CD14-positive monocyte (primary cell): Measurements from ENCODE around the gene LPO. TPM values are rescaled to one million over a fixed set of nuclear protein-coding genes. Genes with fewer than 3 reads are reported as not detected.

ENCODE experiments used
- DNase-seq, 3 donors: peaks; one replicate each; pipeline ENCODE4 v3.0.0-alpha.2; 2011 to 2022
- H2AFZ ChIP-seq: 2 replicates; pipeline ENCODE4 v1.6.0; 2012; ENCODE audit warnings: mild to moderate bottlenecking, low read depth, low read length, inconsistent platforms; ENCODE audit not compliant: insufficient read depth, poor library complexity, severe bottlenecking
- H3K27ac ChIP-seq, 2 donors: 1 replicate in 1 of 2; 2 replicates in 1 of 2; pipeline ENCODE4 v1.5.1; 2012 to 2013; ENCODE audit warnings: low read length in 2 of 2, control low read depth in 1 of 2, inconsistent platforms in 1 of 2, low read depth in 1 of 2, mild to moderate bottlenecking in 1 of 2
- H3K27me3 ChIP-seq, 2 donors: one replicate each; pipeline versions ENCODE4 v1.6.0 to v1.6.1; 2011 to 2013; ENCODE audit warnings: low read length in 2 of 2; ENCODE audit not compliant: control insufficient read depth in 2 of 2, insufficient read depth in 2 of 2
- H3K36me3 ChIP-seq, 2 donors: replicated peaks in 1 of 2; 1 replicate in 1 of 2; 2 replicates in 1 of 2; pipeline versions ENCODE4 v1.5.1 to v1.6.1; 2012 to 2013; ENCODE audit warnings: low read length in 2 of 2, control low read depth in 1 of 2, inconsistent platforms in 1 of 2, mild to moderate bottlenecking in 1 of 2; ENCODE audit not compliant: insufficient read depth in 2 of 2, control insufficient read depth in 1 of 2
- H3K4me1 ChIP-seq, 2 donors: 1 replicate in 1 of 2; 2 replicates in 1 of 2; pipeline versions ENCODE4 v1.5.1 to v1.6.1; 2012 to 2013; ENCODE audit warnings: low read length in 2 of 2, control low read depth in 1 of 2, inconsistent platforms in 1 of 2, mild to moderate bottlenecking in 1 of 2, moderate library complexity in 1 of 2; ENCODE audit not compliant: insufficient read depth in 2 of 2, control insufficient read depth in 1 of 2
- H3K4me2 ChIP-seq: replicated peaks from 2 replicates; pipeline ENCODE3; 2012; ENCODE audit warnings: low read length, moderate library complexity, mild to moderate bottlenecking; ENCODE audit not compliant: poor library complexity, severe bottlenecking; ENCODE audit errors: extremely low read depth
- H3K4me3 ChIP-seq, 3 experiments: fragments of 200-600 bp in 1 of 3; sonication (generic) in 1 of 3; replicated peaks in 1 of 3; 1 replicate in 2 of 3; 2 replicates in 1 of 3; pipeline ENCODE4 v1.5.1; 2011 to 2013; ENCODE audit warnings: low read length in 3 of 3, mild to moderate bottlenecking in 3 of 3, control low read depth in 2 of 3, low read depth in 2 of 3, inconsistent platforms in 1 of 3, moderate library complexity in 1 of 3
- H3K79me2 ChIP-seq: 2 replicates; pipeline ENCODE4 v1.6.0; 2012; ENCODE audit warnings: mild to moderate bottlenecking, control low read depth, inconsistent platforms, low read length, moderate library complexity; ENCODE audit not compliant: insufficient read depth
- H3K9ac ChIP-seq: 2 replicates; pipeline ENCODE4 v1.6.0; 2017; ENCODE audit warnings: low read length, mild to moderate bottlenecking; ENCODE audit not compliant: insufficient read depth, poor library complexity, severe bottlenecking
- H3K9me3 ChIP-seq, 2 donors: replicated peaks in 1 of 2; 1 replicate in 1 of 2; 2 replicates in 1 of 2; pipeline versions ENCODE4 v1.5.1 to v1.6.1; 2012 to 2013; ENCODE audit warnings: low read length in 2 of 2, control low read depth in 1 of 2; ENCODE audit not compliant: control insufficient read depth in 1 of 2, insufficient read depth in 1 of 2
- H4K20me1 ChIP-seq: 2 replicates; pipeline ENCODE4 v1.6.0; 2012; ENCODE audit warnings: mild to moderate bottlenecking, low read length, control low read depth, moderate library complexity; ENCODE audit not compliant: insufficient read depth
- H3K27ac Mint-ChIP-seq, 7 donors: one replicate each; pipeline ENCODE4 v1.8.0; 2020; ENCODE audit warnings: mild to moderate bottlenecking in 7 of 7, mixed read lengths in 7 of 7, moderate library complexity in 6 of 7, inconsistent platforms in 2 of 7
- H3K27me3 Mint-ChIP-seq, 3 donors: one replicate each; pipeline ENCODE4 v1.8.0; 2021 to 2022; ENCODE audit warnings: low read depth in 3 of 3, mild to moderate bottlenecking in 3 of 3, mixed read lengths in 3 of 3, moderate library complexity in 3 of 3, inconsistent platforms in 1 of 3
- H3K36me3 Mint-ChIP-seq, 2 donors: one replicate each; pipeline ENCODE4 v1.8.0; 2020; ENCODE audit warnings: mixed read lengths in 2 of 2, inconsistent platforms in 1 of 2, mild to moderate bottlenecking in 1 of 2
- H3K4me1 Mint-ChIP-seq: one replicate; pipeline ENCODE4 v1.8.0; 2020; ENCODE audit warnings: mild to moderate bottlenecking, mixed read lengths
- H3K4me3 Mint-ChIP-seq, 2 donors: one replicate each; pipeline ENCODE4 v1.8.0; 2020; ENCODE audit warnings: mild to moderate bottlenecking in 2 of 2, mixed read lengths in 2 of 2, moderate library complexity in 1 of 2
- H3K9me3 Mint-ChIP-seq, 7 donors: one replicate each; pipeline ENCODE4 v1.8.0; 2020 to 2022; ENCODE audit warnings: mixed read lengths in 7 of 7, mild to moderate bottlenecking in 6 of 7, moderate library complexity in 6 of 7, inconsistent platforms in 2 of 7
- CTCF ChIP-seq: fragments of 200-600 bp; IDR thresholded peaks from one replicate; pipeline ENCODE4 v1.8.0; 2022; ENCODE audit warnings: antibody characterized with exemption, mild to moderate bottlenecking
- WGBS: methylation state at CpG from one replicate; pipeline ENCODE4 v1.1.5; 2013; ENCODE audit warnings: missing lambda C conversion rate; ENCODE audit not compliant: insufficient coverage; 5-methylcytosine and 5-hydroxymethylcytosine counted together
- intact Hi-C, 2 donors: fragments of 100-400 bp; cut with micrococcal nuclease; formaldehyde crosslinking; loops; one replicate each; pipeline versions ENCODE4 v1.15.0 to v1.15.1; 2023
- polyA plus RNA-seq, 3 donors: library from polyadenylated mRNA; depleted of rRNA in 1 of 3; unstranded in 2 of 3; stranded (reverse) in 1 of 3; fragments of 300-500 nt in 2 of 3; fragments of >200 nt in 1 of 3; fragmentation: Illumina TruSeq in 2 of 3; gene quantifications; 1 replicate in 2 of 3; 2 replicates in 1 of 3; pipeline ENCODE4 v1.2.3, GENCODE V29; 2012 to 2021

The LPO gene
- polyA plus RNA-seq, 3 donors, result 0.04 to 0.43 TPM; not detected in 1

GRCh38 chr17:58232707-58233156 lies 5.7 kb upstream of the LPO start:
- Histone ChIP-seq H3K4me3 (peak overlapping the region; percentile 18 to 68 (median 29)), H3K79me2 (no peaks in the 10 kb centered on the region), H3K36me3 (no peaks in the 10 kb centered on the region), H3K4me1 (peaks cover 27 to 35% of the 10 kb centered on the region in 2 donors), H3K27me3 (peaks cover 6 to 17% of the 10 kb centered on the region in 2 donors), H3K27ac (peak overlapping the region; percentile 83 to 90), H3K4me2 (peak overlapping the region; percentile 61), H3K9ac (peak overlapping the region; percentile 54), H4K20me1 (no peaks in the 10 kb centered on the region), H3K9me3 (no peaks in the 10 kb centered on the region), H2AFZ (peak overlapping the region; percentile 76)
- Mint-ChIP-seq H3K36me3 (no peaks in the 10 kb centered on the region), H3K27ac (peak overlapping the region; percentile 91 to 97 (median 93)), H3K4me3 (peak overlapping the region; percentile 75 to 90), H3K9me3 (peaks cover 0 to 1% (median 0%) of the 10 kb centered on the region in 7 donors), H3K27me3 (peaks cover 26 to 37% (median 29%) of the 10 kb centered on the region in 3 donors), H3K4me1 (peaks cover 32% of the 10 kb centered on the region)
- intact Hi-C loops, result loop anchor here in 1 of 2 donors (2.0 kb wide), 1 partner anchor 14 kb away; the partner anchor contains the start of gene MKS1
- DNase-seq, result peak; percentile 94 to 99 (median 96)
- no peak for TF ChIP-seq CTCF
- 20% methylated on average over 12 of the region's 12 CpGs for WGBS

DNA sequence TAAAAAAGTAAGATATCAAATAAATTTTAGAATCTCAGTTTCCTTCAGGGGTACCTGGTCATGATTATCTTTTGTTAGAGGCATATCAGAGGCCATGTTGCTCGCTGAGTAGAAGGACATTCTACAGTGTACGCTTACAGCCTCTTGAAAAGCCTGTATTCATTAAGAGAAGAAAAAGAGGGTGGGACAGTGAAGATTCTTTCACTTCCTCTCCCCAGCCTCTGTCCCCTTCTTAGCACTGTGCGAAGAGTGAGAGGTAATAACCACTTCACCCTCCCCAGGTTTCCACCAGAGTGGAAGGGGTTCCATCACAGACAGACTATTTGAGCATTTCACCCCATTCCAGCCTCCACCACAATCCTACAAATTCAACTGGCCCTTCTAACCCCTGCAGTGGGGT lies 4.8 kb upstream of the LPO start:
- H3K36me3 ChIP-seq, result no peaks in the 10 kb centered on the region
- DNase-seq, result peak; percentile 40 to 64 (median 57)
- peak overlapping the region in 1 of 2 donors; percentile 90 for H3K27ac ChIP-seq
- H3K9ac ChIP-seq, result no peak overlapping the region
- H3K4me2 ChIP-seq, result peak overlapping the region; percentile 61
- Mint-ChIP-seq H3K36me3 (no peaks in the 10 kb centered on the region), H3K27ac (peak overlapping the region in 6 of 7 donors; percentile 7 to 97 (median 55)), H3K27me3 (peaks cover 27 to 38% (median 28%) of the 10 kb centered on the region in 3 donors), H3K9me3 (peaks cover 0 to 1% (median 0%) of the 10 kb centered on the region in 7 donors), H3K4me1 (peaks cover 35% of the 10 kb centered on the region), H3K4me3 (peak overlapping the region in 1 of 2 donors; percentile 39)
- no peaks in the 10 kb centered on the region for H3K9me3 ChIP-seq
- intact Hi-C loops, result loop anchor here in 1 of 2 donors (2.0 kb wide), 1 partner anchor 15 kb away; the partner anchor contains the start of gene MKS1
- peaks cover 6 to 21% of the 10 kb centered on the region in 2 donors for H3K27me3 ChIP-seq
- H3K79me2 ChIP-seq, result no peaks in the 10 kb centered on the region
- H3K4me1 ChIP-seq, result peaks cover 30 to 39% of the 10 kb centered on the region in 2 donors
- H2AFZ ChIP-seq, result peak overlapping the region; percentile 25
- no CpG with 5 or more reads among the region's 3 CpGs for WGBS
- H4K20me1 ChIP-seq, result no peaks in the 10 kb centered on the region
- TF ChIP-seq CTCF, result no peak
- peak overlapping the region in 1 of 3 experiments; percentile 68 for H3K4me3 ChIP-seq
